GM21723 (cell line): Measurements from ENCODE around the gene BHLHE40.
"Not testable (repeated sequence)": the region's sequence is repeated elsewhere in the genome, so short reads cannot be mapped to it uniquely, and the experiment has no call there.

Source experiments
- ATAC-seq: cut with Tn5 transposase; IDR thresholded peaks from one replicate; pipeline ENCODE4 v1.9.1; 2021; ENCODE audit warnings: mild to moderate bottlenecking, moderate library complexity; ENCODE audit not compliant: unreplicated experiment

BHLHE40 gene

DNA sequence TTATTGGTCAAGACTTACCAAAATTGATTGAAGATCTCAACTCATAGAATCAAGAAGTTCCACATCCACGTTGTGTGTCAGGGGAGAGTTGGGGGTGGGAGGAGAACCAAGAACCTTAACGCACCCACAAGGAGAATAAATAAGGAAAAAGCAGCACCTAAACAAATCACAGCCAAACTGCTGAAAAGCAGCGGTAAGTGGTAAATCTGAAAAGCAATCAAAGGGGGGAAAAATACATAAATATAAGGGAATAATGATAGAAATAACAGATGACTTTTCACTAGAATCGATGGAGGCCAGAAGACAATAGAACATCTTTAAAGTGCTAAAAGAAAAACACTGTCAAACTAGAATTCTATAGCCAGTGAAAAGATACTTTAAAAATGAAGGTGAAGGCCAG, 20.1 kb upstream of the BHLHE40 start:
- no peak for ATAC-seq

DNA sequence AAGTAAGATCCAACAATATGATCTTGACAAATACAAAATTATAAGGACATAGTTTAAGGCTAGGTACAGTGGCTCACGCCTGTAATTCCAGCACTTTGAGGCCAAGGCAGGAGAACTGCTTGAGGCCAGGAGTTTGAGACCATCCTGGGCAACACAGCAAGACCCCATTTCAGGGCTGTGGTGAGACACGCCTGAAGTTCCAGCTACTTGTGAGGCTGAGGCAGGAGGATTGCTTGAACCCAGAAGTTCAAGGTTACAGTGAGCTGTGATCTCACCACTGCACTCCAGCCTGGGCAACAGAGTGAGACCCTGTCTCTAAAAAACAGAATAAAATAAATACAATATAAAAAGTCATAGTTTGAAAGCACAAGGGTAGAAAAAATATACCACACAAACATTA, 17.4 kb upstream of the BHLHE40 start:
- ATAC-seq, result not testable (repeated sequence)

DNA sequence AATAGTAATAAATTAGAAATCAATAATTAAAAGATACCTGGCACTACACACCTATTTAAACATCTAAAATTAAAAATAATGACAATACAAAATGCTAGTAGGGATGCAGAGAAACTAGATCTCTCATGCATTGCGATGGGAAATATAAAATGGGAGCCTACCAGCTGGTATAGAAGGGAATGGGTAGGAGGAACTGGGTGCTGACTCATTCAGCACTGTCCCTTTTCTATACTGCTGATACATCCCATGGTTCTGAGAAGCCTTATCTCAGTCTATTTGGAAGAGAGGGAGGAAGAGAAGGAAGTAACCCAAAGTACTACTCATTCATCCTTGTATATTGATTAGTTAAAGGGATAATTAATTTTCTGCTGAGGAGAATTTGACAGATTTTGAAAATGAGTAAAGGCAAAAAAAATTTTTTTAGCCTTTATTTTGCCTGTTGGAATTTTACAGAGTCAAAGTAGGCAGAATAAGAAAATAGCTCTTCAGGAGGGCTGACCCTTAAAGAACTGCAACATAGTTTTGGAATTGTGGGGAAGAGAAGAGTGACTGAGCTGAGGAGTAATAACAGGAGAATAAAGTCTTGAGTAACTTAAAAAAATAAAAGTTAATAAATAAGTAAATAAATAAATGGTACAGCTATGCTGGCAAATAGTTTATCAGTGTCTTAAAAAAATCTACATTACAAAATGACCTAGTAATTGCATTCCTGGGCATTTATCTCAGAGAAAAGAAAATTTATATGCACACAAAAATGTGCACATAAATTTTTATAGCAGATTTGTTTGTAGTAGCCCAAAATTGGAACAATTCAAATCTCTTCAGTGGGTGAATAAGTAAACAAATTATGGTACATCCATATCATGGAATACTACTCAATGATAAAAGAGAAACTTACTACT, 15.3 kb upstream of the BHLHE40 start:
- no peak for ATAC-seq

DNA sequence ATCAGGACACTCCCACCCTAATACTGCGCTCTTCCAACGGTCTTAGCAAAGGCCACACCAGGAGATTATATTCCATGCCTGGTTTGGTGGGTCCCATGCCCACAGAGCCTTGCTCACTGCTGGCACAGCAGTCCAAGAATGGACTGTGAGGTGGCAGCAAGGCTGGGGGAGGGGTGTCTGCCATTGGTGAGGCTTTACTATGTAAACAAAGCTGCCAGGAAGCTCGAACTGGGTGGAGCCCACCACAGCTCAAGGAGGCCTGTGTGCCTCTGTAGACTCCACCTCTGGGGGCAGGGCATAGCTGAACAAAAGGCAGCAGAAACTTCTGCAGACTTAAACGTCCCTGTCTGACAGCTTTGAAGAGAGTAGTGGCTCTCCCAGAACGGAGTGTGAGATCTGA, 13.2 kb upstream of the BHLHE40 start:
- ATAC-seq, result not testable (repeated sequence)

DNA sequence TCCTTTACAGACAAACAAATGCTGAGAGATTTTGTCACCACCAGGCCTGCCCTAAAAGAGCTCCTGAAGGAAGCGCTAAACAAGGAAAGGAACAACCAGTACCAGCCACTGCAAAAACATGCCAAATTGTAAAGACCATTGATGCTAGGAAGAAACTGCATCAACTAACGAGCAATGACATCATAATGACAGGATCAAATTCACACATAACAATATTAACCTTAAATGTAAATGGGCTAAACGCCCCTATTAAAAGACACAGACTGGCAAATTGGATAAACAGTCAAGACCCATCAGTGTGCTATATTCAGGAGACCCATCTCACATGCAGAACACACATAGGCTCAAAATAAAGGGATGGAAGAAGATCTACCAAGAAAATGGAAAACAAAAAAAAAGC, 11.6 kb upstream of the BHLHE40 start:
- not testable (repeated sequence) for ATAC-seq

DNA sequence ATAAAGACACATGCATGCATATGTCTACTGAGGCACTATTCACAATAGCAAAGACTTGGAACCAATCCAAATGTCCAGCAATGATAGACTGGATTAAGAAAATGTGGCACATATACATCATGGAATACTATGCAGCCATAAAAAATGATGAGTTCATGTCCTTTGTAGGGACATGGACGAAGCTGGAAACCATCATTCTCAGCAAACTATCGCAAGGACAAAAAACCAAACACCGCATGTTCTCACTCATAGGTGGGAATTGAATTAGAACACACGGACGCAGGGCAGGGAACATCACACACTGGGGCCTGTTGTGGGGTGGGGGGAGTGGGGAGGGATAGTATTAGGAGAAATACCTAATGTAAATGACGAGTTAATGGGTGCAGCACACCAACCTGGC, 7.8 kb upstream of the BHLHE40 start:
- not testable (repeated sequence) for ATAC-seq

DNA sequence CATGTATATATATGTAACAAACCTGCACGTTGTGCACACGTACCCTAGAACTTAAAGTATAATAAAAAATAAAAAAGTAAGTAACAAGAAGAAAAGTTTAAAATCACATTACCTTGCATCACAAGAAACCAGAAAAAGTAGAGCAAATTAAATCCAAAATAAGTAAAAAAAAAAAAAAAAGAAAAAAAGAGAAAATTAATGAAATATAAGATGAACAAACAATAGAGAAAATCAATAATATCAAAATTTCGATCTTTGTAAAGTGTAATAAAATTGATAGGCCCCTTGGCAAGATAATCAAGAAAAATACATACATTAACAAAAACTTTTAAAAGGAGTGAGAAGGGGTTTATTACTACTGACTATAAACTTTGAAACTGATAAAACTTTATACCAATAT, 7.4 kb upstream of the BHLHE40 start:
- no peak for ATAC-seq

DNA sequence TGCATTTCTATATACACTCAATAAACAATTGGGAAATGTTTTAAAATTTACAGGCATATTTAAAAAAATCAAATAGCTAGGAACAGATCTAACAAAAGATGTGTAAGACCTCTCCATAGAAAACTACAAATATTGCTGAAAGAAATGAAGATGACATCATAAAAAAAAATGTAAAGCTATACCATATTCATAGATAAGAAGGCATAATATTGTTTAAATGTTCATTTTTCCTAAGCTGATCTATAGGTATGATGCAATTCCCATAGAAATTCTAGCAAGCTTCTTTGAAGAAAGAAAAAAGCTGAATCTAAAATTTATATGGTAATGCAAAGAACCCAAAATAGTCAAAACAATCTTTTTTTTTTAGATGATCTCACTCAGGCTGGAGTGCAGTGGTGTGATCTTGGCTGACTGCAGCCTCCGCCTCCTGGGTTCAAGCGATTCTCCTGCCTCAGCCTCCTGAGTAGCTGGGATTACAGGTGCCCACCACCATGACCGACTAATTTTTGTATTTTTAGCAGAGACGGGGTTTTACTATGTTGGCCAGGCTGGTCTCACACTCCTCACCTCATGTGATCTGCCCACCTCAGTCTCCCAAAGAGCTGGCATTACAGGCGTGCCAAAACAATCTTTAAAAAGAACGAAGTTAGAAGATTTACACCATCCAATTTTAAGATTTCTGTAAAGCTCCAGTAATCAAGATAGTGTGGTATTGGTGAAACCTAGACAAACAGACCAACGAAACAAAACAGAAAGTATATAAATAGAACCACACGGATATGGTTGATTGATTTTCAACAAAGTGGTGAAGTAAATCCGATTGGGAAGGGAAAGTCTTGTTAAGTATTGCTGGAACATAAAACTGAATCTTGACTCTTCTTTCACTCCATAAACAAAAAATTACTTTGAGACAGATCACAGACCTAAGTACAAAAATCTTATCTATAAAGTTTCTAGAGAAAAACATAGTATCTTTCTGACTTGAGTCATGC, 6.3 kb upstream of the BHLHE40 start:
- peak; percentile 35 for ATAC-seq

DNA sequence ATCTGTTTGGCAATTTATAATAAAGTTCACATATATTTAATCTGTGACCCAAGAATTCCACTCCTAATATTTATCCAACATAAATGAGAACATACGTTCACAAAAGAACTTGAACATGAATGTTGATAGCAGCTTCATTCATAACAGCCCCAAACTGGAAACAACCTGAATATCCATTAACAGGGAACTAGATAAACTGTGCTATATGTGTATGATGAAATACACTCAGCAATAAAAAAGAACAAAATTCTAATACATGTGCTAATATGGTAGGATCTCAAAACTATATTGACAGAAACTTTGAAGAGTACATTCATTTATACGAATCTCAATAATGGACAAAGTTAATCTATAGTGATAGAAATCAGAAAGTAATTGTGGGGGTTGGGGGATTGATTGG, 5.1 kb upstream of the BHLHE40 start:
- no peak for ATAC-seq

DNA sequence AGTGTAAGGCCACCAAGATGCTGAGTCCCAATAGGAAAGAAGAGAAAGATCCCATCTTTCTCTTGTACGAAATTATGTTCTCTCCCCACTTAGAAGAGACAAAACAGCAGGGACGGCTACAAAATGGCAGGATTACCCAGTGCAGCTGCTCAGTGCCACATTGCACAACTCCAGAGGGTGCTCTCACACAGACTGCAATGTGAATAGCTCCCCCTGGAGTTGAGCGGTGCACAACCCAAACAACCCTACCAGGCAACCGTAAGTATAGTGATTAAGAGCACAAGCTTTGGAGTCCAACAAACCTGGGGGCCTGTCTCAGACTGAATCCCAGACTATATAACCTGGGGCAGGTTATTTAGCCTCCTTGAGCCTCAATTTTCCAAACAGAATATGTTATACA, 3.1 kb upstream of the BHLHE40 start:
- ATAC-seq, result no peak

DNA sequence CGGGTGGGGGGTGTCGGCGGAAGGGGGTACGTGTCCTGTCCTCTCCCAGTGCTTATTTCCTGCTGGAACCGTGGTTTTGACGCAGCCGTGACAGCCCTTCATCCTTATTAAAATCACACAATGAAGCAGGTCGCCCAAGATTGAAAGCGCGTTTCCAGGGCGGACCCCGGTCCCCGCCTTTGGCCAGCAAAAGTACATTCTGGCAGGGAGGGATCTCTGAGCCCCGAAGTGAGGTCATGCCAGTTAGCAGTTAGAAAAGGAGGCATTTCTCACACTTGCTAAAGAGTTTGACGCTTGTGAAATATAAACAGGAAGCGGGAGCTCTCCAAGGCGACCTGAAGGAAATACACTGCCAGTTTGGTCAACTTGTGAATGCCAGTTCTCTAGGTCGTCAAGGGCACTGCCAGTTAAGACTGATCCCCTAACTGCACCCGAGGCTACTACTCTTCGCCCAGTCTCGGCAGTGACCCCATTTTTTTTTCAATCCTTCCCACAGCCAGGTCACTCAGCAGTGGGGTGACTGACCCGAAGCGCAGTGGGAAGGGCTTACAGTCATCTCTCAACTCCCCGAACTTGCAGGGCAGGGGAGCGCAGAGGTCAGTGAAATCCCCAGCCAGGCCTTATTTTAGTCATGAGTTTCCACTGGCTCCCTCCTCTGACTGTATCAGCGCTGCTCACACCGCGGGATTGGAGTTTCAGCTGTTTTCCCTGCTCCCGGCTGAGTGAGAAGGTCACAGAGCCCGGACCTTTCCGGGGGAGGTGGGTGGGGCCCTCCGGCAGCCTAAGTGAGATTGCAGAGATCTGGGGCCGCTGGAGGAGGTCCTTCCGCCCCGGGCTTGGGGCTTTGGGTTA, 2.0 kb upstream of the BHLHE40 start:
- peak; percentile 39 for ATAC-seq

DNA sequence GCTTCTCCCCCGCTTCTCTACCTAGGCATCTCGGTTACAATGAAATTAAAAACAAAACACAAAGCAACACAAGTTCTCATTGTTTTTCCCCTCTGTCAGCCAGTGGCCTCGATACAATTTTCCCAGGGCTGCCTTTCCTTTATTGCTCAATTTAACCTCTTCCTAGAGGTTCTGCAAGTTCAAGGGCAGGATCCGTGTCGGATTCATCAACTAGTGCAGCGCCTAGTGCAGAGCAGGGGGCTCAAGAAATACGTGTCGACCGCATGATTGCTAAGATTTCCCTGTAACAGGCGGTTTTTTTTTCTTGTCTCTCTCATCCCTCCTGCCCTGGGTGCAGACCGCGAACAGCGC, 1.4 kb upstream of the BHLHE40 start:
- no peak for ATAC-seq

DNA sequence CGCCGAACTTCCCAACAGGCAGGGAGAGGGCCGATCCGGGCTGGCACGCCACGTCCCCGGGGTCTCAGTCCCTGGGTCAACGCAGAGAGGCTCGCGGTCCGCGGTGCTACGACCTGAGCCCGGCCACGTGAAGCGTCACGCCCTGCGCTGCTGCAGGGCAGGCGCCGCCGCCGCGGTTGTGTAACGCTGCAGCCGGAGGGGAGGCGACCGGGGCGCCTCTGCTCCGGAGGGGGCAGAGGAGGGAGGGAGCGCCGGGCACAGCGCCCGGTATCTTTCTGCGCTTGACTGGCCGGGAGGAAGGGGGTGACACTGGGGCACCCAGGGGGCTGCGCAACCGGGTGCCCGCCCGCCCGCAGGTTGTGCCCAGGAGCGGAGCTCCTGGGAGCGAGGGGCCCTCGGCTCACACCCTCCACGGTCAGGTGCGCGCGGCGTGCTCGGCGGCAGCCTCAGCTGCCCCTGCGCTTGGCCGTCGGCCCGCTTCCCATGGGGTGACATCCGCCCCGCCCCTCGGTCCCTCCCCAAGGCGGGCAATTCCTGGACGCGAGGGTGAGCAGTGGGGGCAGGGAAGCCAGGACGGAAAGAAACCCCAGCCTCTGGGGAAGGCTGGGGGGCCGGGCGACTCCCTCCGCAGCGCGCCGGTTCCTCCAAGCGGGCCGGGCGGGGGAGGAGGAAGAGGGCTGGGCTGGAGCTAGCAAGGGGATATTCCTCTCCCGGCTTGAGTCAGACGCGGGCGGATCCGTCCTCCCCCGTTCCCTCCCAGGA, 852 bp upstream of the BHLHE40 start:
- ATAC-seq, result peak; percentile 46

DNA sequence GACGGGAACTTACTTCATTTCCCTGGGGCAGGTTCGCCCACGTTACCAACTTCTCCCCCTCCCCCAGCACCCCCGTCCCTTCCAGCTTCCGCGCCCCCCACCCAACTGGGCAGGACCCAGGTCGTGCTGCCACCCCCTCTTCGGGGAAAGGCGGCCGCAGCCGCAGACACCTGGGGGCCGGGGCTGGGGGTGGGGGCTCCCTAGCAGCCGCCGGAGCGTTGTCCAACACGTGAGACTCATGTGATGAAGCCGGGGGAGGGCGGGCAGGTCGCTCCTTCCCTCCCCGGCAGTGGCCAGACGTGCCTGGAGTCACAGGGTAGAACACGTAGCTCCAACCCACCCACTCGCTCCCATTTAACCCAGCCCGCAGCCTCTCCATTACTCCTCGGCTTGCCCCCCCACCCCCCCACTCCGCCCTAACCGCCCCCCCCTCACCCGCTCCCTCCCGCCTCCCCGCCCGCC, 240 bp upstream of the BHLHE40 start:
- peak; percentile 49 for ATAC-seq

DNA sequence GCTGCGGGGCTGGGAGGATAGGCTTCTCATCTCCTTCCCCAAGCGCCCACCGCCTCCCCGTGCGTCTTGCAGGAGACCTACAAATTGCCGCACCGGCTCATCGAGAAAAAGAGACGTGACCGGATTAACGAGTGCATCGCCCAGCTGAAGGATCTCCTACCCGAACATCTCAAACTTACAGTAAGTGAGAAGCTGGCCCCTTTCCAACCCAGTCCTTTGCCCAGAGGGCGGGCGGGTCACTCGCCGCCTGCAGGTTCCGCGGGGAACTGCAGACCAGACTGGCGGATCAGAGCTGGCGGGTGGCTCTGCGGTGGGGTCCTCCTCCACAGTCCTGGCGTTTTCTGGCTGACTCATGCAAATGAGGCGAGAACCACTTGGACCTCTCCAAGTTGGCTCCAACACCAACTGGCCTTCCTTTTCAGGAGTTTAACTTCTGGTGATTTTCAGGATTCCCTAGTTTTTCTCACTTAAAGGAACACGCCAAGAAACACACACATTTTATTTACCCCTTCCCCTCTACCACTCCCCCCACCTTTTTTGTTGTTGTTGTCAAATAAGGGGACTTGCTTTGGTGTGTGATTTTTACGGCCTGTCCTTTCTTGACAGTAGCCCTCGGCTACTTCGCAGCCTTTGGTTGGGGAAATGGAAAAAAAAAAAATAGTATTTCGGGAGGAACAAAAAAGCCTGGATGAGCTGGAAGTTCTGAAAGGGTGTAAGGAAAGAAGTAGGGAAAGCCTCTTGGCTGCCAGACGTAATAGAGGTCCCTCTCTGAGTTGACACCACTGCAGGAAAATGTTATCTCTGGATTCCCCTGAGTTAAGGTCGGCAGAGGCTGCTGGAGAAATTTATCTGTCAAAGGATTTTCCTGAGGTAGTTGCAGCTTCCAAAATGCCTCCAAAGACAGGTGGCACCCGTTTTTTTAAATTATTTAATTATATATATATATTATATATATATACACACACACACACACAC, 1.3 kb downstream of the BHLHE40 start:
- peak; percentile 14 for ATAC-seq

DNA sequence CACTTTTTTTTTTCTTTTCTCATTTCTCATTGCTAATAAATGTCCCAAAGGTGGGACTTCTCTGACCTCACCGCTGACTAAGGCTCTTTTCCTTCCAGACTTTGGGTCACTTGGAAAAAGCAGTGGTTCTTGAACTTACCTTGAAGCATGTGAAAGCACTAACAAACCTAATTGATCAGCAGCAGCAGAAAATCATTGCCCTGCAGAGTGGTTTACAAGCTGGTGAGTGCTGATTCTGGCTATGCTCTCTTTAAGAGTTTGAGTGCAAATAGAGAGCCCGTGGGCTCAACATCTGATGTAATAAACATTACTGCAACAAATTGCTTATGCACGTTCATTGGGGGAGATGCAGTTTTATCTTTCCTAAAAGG, 2.0 kb downstream of the BHLHE40 start:
- no peak for ATAC-seq

DNA sequence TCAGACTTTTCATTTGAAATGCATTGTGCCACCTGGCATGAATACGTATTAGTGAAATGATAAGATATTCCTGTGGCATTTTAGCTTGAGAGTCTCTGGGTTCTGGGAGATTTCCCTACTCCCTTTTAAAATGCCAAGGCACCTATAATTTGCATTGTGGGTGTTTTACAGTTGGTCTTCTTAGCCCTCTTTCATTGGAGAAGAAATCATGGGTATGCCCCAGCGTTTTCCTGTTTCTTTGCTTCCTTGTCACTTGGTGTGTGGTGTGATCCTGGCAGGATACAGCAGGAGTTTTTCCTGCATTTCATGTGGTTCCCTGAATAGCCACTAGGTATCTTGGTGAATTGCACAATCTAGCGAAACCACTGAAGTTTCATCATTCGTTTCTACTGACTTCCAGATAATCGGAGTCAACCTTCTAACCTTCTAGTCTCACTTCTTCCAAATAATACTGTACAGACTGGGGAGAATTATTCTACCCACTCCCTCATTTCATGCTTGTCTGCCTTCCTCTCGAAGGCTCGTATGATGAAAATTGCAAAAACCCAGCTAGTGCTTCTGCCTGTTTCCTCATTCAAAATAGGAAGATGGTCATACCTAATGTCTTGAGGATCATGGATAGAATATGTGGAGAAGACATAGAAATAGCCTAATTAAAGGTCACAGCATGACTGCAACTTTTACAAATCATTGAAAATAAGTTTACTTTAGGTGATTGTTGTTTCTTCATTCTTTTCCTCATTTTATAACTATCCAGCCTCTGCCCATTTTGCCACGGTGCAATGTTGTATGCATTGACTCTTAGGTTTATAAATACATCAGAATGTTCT, 2.6 kb downstream of the BHLHE40 start:
- ATAC-seq, result no peak
